Measurements from ENCODE around the gene TBCA. TPM values are rescaled to one million over a fixed set of nuclear protein-coding genes. Genes with fewer than 3 reads are reported as not detected.

TBCA gene
- polyA plus RNA-seq, 10 donors = 193 to 349 (median 275) TPM

GRCh38 chr5:77645158-77645994, 130.8 kb downstream of the TBCA start:
- DNase-seq = peak in 1 of 3 donors; percentile 15

GRCh38 chr5:77644371-77645157, 131.6 kb downstream of the TBCA start:
- peak in 1 of 3 donors; percentile 53 for DNase-seq

DNA sequence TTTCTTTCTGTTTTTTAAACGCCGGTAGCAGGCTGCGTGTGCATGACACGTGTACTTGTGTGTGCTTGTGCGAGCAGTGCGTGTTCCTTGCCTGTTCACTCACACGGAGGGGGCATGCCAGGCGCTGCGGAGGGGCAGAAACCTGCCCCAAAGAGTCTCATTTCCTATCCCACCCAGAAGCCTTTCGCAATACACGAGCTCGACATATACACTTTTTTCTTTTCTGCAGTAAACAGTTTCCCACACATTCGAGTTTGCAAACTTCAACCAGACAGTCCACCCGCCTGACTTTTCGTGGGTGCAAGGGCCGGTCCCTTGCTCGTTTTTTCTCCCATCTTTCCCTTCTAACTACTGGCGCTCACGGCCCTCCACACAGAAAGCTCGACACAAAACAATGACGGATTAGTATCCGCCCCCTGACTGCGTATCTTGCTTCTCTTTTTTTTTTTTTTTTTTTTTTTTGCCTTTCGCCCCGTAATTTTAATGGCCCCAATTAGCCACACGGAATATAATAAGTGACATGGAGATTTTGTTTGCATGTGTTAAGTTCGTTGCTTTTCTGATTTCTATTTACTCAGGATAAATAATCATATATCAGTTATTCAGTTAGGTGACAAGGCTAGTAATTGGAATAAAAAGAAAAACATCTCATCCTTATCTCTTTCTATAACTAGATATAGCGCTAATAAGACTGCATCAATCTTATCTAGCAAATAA, 132.3 kb downstream of the TBCA start:
- DNase-seq = peak in 1 of 3 donors; percentile 54

DNA sequence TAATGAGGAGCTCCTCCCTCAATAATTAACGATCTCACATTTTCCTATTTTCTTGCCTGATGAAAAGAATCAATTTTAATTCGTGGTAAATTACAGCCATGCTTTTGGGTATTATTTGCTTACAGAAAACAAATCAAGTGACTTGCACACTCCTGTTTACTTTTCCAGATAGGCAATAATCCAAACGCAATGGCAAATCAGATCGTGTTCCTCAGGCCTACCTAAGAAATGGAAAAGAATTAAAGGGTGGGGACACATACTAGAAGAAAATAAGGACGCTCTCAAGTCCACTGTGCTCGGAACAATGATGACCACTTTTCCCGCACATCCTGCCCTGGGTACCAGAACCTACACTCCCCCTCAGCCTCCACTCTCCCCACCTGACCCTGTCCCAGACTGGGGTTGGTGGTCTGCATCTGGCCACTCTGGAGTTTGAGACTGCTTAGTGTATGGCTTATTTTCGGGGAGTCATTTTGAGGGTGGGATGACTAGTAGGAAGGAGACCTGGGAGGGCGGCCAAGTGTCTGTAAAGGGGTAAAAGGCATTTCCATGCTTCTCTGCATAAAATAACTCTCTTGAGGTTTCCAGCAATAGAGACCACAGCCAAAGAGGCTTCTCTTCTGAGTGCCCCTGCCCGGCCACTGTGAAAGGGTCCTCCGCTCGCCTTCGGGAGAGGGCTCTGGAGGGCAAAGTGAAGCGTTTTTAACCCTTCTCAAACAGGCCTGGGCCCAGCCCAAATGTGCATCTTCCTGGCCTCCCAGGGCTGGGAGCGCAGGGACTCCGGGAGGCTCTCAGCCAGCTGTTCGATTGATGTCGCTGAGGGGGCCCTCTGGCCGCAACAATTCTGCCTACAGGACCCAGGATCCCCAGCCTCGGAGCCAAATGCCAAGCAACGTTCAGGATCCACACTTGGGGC, 133.1 kb downstream of the TBCA start:
- DNase-seq = peak in 1 of 3 donors; percentile 48

DNA sequence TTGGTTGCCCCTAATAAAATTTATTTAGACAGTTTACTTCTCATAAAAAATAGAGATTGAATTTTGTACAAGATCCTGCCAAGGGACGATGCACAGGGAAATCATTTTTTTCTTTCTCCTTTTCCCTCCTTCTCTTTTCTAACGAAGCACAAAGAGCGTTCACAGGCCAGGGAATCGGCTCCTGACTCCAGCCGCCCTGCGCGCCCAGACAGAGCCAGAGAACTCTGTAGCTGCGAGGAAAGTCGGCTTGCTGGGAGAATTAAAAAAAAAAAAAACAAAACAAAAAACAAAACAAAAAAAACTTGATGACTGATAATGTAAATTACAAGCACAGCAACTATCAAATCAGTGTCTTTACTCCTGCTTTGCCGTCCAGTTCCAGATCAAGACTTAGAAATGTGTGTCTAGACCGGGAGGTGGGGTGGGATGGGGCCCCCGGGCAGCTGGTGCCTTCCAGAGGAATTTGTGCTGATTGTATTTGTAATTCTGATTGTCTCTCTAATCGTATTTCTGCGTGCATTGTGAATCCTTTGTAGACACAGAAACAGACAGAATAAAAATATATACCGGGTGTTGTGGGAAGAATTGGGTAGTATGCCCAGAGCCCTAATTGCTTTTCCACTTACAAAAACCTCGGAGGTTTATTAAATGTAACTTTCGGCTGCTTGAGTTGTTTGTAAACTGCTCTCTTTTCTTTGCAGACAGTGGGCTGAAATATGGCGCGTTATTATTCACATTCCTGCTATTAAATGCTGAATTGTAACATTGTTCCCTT, 134.0 kb downstream of the TBCA start:
- DNase-seq = peak in 1 of 3 donors; percentile 52

DNA sequence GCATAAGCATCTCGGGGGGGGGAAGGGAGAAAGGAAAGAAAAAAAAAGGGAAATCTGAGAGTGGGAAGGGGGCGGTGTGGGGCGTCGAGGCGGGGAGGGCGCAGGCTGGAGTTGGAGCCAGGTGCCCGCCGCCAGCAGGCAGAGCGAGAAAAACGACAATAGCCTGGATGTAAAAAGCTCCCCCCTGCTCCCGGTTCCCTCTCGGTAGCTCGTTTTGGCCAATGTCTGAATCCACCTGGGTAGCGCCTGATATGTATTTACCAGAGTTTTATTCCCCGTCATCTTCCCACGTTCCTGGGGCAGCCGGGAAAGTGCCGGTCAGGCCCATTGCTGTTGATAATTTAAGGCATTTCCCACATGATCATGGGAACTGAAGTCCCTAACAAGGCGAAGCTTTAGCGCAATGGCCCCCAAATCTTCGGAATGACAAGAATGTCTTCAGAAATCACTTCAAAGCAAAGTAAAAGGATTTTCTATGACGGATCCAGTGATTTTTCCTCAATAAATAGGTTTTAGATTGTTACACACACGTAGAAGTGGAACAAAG, 134.7 kb downstream of the TBCA start:
- peak in 1 of 3 donors; percentile 49 for DNase-seq

Other genes with a start within 250 kb of the TBCA start
- gene OTP, start 137.6 kb downstream of the TBCA start, polyA plus RNA-seq (ENCODE audit: insufficient read length in 10 of 10) = not detected